ENCODE measurements around the gene SHOC1. TPM values are rescaled to one million over a fixed set of nuclear protein-coding genes. Genes with fewer than 3 reads are reported as not detected.
A peak's percentile ranks its signal among the peaks of the same experiment; 100 is the strongest.

Gene SHOC1
- total and polyA plus RNA-seq, 2 of the 4 experiments (the other 2 are of a cell fraction): 0.03 TPM; not detected in 1

- Histone ChIP-seq H4K91ac (ENCODE audit: insufficient read depth, low read depth, low read length) (no peak overlapping the region), H3K23ac (ENCODE audit: low read depth, low read length) (no peak overlapping the region), H2AFZ (replicated peaks; ENCODE audit: low read length, poor library complexity) (no peak overlapping the region), H2BK5ac (ENCODE audit: low read depth, low read length, poor library complexity, severe bottlenecking) (no peak overlapping the region), H2AK9ac (replicated peaks; ENCODE audit: low read depth, low read length, poor library complexity) (no peak overlapping the region), H3K14ac (replicated peaks; ENCODE audit: low read depth, low read length) (no peak overlapping the region), H4K8ac (ENCODE audit: low read depth in 2 of 2, low read length in 2 of 2) (no peak overlapping the region), H3K9me3 (ENCODE audit: control insufficient read depth, insufficient read depth, low read length) (peaks cover 7% of the 10 kb centered on the region), H3K79me1 (ENCODE audit: low read depth in 1 of 2, low read length in 2 of 2) (no peaks in the 10 kb centered on the region), H3K4me3 (ENCODE audit: insufficient read depth, low read depth, low read length) (no peak overlapping the region), H3K4me1 (ENCODE audit: control insufficient read depth, insufficient read depth, low read length) (no peaks in the 10 kb centered on the region), H2BK15ac (ENCODE audit: low read depth, low read length) (no peak overlapping the region), H2BK20ac (ENCODE audit: low read depth, low read length) (no peak overlapping the region), H3K4ac (ENCODE audit: low read depth, low read length) (no peak overlapping the region), H2BK120ac (ENCODE audit: low read depth, low read length) (no peak overlapping the region), H3K36me3 (ENCODE audit: control insufficient read depth, insufficient read depth, low read length) (peaks cover 3% of the 10 kb centered on the region; the same call in 1 of the 2 replicates), H4K5ac (ENCODE audit: low read depth, low read length) (no peak overlapping the region), H3K27me3 (ENCODE audit: control insufficient read depth, insufficient read depth, low read length) (no peaks in the 10 kb centered on the region), H2AK5ac (ENCODE audit: low read depth, low read length) (no peak overlapping the region), H4K20me1 (ENCODE audit: insufficient read depth, low read length) (no peaks in the 10 kb centered on the region), H3K9me1 (ENCODE audit: insufficient read depth, low read length) (no peaks in the 10 kb centered on the region), H3K56ac (ENCODE audit: extremely low read depth, insufficient read depth, low read length) (no peak overlapping the region), H3K4me2 (ENCODE audit: low read depth, low read length) (no peak overlapping the region), H3K9ac (ENCODE audit: low read depth, low read length) (no peak overlapping the region), H3K27ac (ENCODE audit: insufficient read depth, low read length) (no peak overlapping the region), H3K18ac (ENCODE audit: low read depth, low read length) (no peak overlapping the region)
- CTCF ChIA-PET: no interaction called here
- intact Hi-C loops (cut with micrococcal nuclease): no loop called here
- TF ChIP-seq, protein P1, sequence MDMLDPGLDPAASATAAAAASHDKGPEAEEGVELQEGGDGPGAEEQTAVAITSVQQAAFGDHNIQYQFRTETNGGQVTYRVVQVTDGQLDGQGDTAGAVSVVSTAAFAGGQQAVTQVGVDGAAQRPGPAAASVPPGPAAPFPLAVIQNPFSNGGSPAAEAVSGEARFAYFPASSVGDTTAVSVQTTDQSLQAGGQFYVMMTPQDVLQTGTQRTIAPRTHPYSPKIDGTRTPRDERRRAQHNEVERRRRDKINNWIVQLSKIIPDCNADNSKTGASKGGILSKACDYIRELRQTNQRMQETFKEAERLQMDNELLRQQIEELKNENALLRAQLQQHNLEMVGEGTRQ (IDR thresholded peaks at IDR 0.05; ENCODE audit: low read depth, low read length): peak; percentile 27; the same call in 1 of the 2 replicates
- no peak for TF ChIP-seq BHLHE40 (IDR thresholded peaks at IDR 0.05; ENCODE audit: low read depth, low read length)
- no peak for ATAC-seq (ENCODE audit: low read depth)
- in situ Hi-C loops (cut with MboI; ENCODE audit: low sequenced_read_pairs): loop anchor here (25.0 kb wide), 1 partner anchor 960 kb away; the partner anchor contains the start of gene INIP
- BruUV-seq (replicated peaks): no TSS peak
- dilution Hi-C loops (cut with HindIII; ENCODE audit: low sequenced_read_pairs, unreplicated experiment): no loop called here
- POLR2A ChIA-PET (ENCODE audit: unreplicated experiment): no interaction called here
- no CpG with 5 or more reads among the region's 1 CpG for WGBS, 2 experiments (ENCODE audit: extremely low coverage in 2 of 2, insufficient read length in 1 of 2)
- DNase-seq: peak; percentile 73
Observed at GRCh38 chr9:111752455-111752854, 42.3 kb downstream of the SHOC1 start.

Small RNAs within 50 kb of the gene (microRNA-seq; reads per million reads assigned to microRNA genes)
- not detected for gene RNU6-1013P (ENCODE audit: insufficient read depth, insufficient read length)

Small RNAs within 50 kb of the gene (small RNA-seq; reads per million reads assigned to genes)
- gene RNU6-1013P: 0 reads per million in 5 experiments

Other genes with a start within 250 kb of the SHOC1 start
- 45.9 and 80.8 TPM in 2 replicates for gene PTGR1, start 195.3 kb downstream of the SHOC1 start, total RNA-seq (2012; rRNA removed)
- 61.6 and 72.7 TPM in 2 replicates for gene PTGR1, start 195.3 kb downstream of the SHOC1 start, polyA plus RNA-seq (2012; rRNA removed)
- gene DNAJC25, start 163.6 kb downstream of the SHOC1 start, total RNA-seq (2012; rRNA removed): 3.2 and 5.6 TPM in 2 replicates
- gene DNAJC25, start 163.6 kb downstream of the SHOC1 start, polyA plus RNA-seq (2012; rRNA removed): 6.6 and 6.7 TPM in 2 replicates
- gene GNG10, start 133.3 kb downstream of the SHOC1 start, total RNA-seq (2012; rRNA removed): 48.8 and 106 TPM in 2 replicates
- gene GNG10, start 133.3 kb downstream of the SHOC1 start, polyA plus RNA-seq (2012; rRNA removed): 58.3 and 72.7 TPM in 2 replicates
- gene UGCG, start 101.9 kb upstream of the SHOC1 start, total RNA-seq (2012; rRNA removed): 104 and 234 TPM in 2 replicates
- 70.8 and 84.2 TPM in 2 replicates for gene UGCG, start 101.9 kb upstream of the SHOC1 start, polyA plus RNA-seq (2012; rRNA removed)

Measured in IMR-90 (cell line).